OCI-LY7 (cell line): ENCODE data around the gene KIT. TPM values are rescaled to one million over a fixed set of nuclear protein-coding genes. Genes with fewer than 3 reads are reported as not detected.

Experiments
- BruUV-seq: library from RNA; stranded (reverse); fragments of 400-500 nt; replicated peaks from 2 replicates; lab custom pipeline; 2021; lab: Mats Ljungman, UMichigan
- CTCF ChIA-PET: fragments of 300-600 bp; sonication (Branson Sonifier 250); formaldehyde crosslinking; loops from one replicate; lab custom pipeline; 2022; ENCODE audit warnings: antibody characterized with exemption; ENCODE audit not compliant: unreplicated experiment; lab: Charles Lee
- POLR2A ChIA-PET: fragments of 300-600 bp; sonication (Branson Sonifier 250); formaldehyde crosslinking; loops from one replicate; lab custom pipeline; 2022; ENCODE audit warnings: antibody characterized with exemption; lab: Charles Lee
- DNase-seq: peaks from one replicate; pipeline ENCODE4 v3.0.0-alpha.2; 2015; ENCODE audit warnings: low spot score
- H2AFZ ChIP-seq: fragments of 200-600 bp; sonication (generic), shearing (Covaris generic); 2 replicates; pipeline ENCODE4 v1.6.1; 2014; ENCODE audit warnings: mild to moderate bottlenecking, antibody characterized with exemption, low read length, moderate library complexity
- H3K27ac ChIP-seq: fragments of 200-600 bp; sonication (generic); 2 replicates; pipeline ENCODE4 v1.5.1; 2014; ENCODE audit warnings: mixed run types, low read depth, mild to moderate bottlenecking, moderate library complexity, low read length, inconsistent platforms; ENCODE audit not compliant: poor library complexity, severe bottlenecking
- H3K36me3 ChIP-seq: fragments of 200-600 bp; sonication (generic); 2 replicates; pipeline ENCODE4 v1.6.1; 2014; ENCODE audit warnings: mild to moderate bottlenecking, antibody characterized with exemption, low read length, moderate library complexity, mixed read lengths; ENCODE audit not compliant: insufficient read depth
- H3K4me1 ChIP-seq: fragments of 200-600 bp; sonication (generic); 2 replicates; pipeline ENCODE4 v1.5.1; 2014; ENCODE audit warnings: mild to moderate bottlenecking, low read length; ENCODE audit not compliant: insufficient read depth, poor library complexity, severe bottlenecking
- H3K4me2 ChIP-seq: fragments of 200-600 bp; sonication (generic); 2 replicates; pipeline ENCODE4 v1.6.1; 2014; ENCODE audit warnings: mild to moderate bottlenecking, low read length
- H3K4me3 ChIP-seq: fragments of 200-600 bp; sonication (generic); 2 replicates; pipeline ENCODE4 v1.5.1; 2014; ENCODE audit warnings: mild to moderate bottlenecking, low read depth, low read length; ENCODE audit not compliant: poor library complexity, severe bottlenecking
- H3K79me2 ChIP-seq: fragments of 200-600 bp; sonication (generic); 2 replicates; pipeline ENCODE4 v1.6.1; 2016; ENCODE audit warnings: low read depth, mild to moderate bottlenecking, low read length, moderate library complexity, mixed read lengths; ENCODE audit not compliant: insufficient read depth
- H3K9me2 ChIP-seq: fragments of 200-600 bp; sonication (generic); 2 replicates; pipeline ENCODE4 v1.6.1; 2016; ENCODE audit warnings: mild to moderate bottlenecking, low read length, mixed read lengths; ENCODE audit not compliant: insufficient read depth
- H3K9me3 ChIP-seq: fragments of 200-600 bp; sonication (generic); 2 replicates; pipeline ENCODE4 v1.6.1; 2014; ENCODE audit warnings: mild to moderate bottlenecking, mixed run types, low read length, mixed read lengths
- H4K20me1 ChIP-seq: fragments of 200-600 bp; sonication (generic); 2 replicates; pipeline ENCODE4 v1.6.1; 2014; ENCODE audit warnings: mild to moderate bottlenecking, antibody characterized with exemption, low read length, moderate library complexity, mixed read lengths; ENCODE audit not compliant: insufficient read depth
- EZH2phosphoT487 ChIP-seq: fragments of 200-600 bp; sonication (generic); IDR thresholded peaks from 2 replicates; pipeline ENCODE4 v1.6.1; 2018; ENCODE audit warnings: low read depth, borderline replicate concordance, mild to moderate bottlenecking, mixed run types, antibody characterized with exemption, low read length, moderate library complexity, mixed read lengths
- intact Hi-C: fragments of 100-400 bp; cut with micrococcal nuclease; formaldehyde crosslinking; loops from one replicate; pipeline ENCODE4 v1.10.0; 2022; ENCODE audit not compliant: unreplicated experiment
- total RNA-seq, 2 experiments: library from RNA; depleted of rRNA in 1 of 2; stranded (reverse); fragments of >200 nt in 1 of 2; shearing (Covaris generic) in 1 of 2; gene quantifications; 2 replicates each; pipeline ENCODE4 v1.2.3, GENCODE V29; 2014 to 2022
- TF ChIP-seq, protein P1 (sequence below): fragments of 200-600 bp; sonication (generic); conservative IDR thresholded peaks from 2 replicates; pipeline ENCODE4 v1.5.1; 2014; ENCODE audit warnings: mild to moderate bottlenecking, antibody characterized with exemption, low read length, moderate library complexity, mixed read lengths

The KIT gene
- total RNA-seq, 2 experiments from 2014 or later = not detected

DNA sequence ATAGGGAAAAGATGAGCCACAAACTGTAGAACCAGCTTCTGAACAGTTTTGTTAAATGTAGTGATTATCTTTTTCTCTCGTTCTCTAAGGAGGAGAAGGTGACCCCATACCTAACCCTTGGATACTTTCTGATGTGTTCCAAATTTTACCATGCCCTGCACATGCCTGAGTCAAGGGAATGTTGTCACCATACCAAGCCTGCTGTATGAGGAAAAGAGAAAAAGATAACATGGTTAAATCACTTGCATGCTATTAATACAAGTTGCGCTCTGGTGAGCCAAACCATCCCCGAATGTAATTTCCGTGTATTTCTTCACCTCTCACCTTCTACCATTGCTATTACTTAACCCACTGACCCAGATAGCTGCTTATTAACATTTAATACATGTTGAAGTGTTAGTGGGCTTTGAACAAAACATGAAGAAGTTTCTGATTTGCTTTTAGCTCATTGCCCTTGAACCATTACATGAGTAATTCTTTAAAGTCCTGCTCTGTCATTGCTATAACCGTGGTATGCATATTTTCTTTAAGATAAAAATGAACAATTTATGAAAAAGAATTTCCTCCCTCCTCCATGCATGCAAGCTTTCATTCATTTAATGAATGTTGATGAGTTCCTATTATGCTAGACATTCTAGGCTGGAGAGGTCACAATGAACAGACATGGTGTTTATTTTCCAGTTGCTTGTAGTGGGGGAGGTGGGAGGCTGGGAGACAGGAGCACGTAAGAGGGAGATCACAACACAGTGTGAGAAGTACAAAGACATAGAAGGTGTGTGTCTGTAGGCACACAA lies 13.6 kb upstream of the KIT start:
- TF ChIP-seq EZH2phosphoT487 = no peak
- TF ChIP-seq, protein P1, sequence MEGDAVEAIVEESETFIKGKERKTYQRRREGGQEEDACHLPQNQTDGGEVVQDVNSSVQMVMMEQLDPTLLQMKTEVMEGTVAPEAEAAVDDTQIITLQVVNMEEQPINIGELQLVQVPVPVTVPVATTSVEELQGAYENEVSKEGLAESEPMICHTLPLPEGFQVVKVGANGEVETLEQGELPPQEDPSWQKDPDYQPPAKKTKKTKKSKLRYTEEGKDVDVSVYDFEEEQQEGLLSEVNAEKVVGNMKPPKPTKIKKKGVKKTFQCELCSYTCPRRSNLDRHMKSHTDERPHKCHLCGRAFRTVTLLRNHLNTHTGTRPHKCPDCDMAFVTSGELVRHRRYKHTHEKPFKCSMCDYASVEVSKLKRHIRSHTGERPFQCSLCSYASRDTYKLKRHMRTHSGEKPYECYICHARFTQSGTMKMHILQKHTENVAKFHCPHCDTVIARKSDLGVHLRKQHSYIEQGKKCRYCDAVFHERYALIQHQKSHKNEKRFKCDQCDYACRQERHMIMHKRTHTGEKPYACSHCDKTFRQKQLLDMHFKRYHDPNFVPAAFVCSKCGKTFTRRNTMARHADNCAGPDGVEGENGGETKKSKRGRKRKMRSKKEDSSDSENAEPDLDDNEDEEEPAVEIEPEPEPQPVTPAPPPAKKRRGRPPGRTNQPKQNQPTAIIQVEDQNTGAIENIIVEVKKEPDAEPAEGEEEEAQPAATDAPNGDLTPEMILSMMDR = no peak
- CTCF ChIA-PET = no interaction called here
- Histone ChIP-seq H3K27ac (no peak overlapping the region), H3K79me2 (no peaks in the 10 kb centered on the region), H3K4me1 (no peaks in the 10 kb centered on the region), H3K9me2 (no peaks in the 10 kb centered on the region), H2AFZ (no peak overlapping the region), H4K20me1 (no peaks in the 10 kb centered on the region), H3K4me2 (no peak overlapping the region), H3K36me3 (no peaks in the 10 kb centered on the region), H3K4me3 (no peak overlapping the region), H3K9me3 (no peaks in the 10 kb centered on the region)
- intact Hi-C loops = no loop called here
- BruUV-seq = no TSS peak
- no peak for DNase-seq
- POLR2A ChIA-PET = interaction anchor here (0.6 to 0.7 kb wide), 2 partner anchors 12 to 26 kb away, joined by 3 read pairs; no protein-coding TSS in a partner anchor

DNA sequence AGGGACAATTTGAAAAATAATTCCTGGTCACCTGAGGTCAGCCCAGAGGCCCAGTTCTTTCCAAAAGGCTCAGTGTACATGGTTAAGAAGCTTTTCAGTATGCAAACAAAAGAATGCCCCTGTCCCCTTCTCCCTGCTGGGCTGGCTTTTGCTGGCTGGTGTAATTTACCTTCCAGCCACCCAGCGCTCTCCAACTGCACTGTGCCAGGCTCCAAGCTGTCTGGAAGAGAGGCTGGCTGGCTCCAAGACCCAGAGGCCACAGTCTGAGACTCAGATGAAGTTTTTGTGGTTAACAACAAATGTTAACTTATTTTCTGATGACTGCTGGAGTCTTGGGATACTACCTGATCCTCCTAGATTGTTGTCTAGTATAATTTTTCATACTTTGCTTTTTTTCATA lies 11.9 kb upstream of the KIT start:
- H3K4me3 ChIP-seq = no peak overlapping the region
- BruUV-seq = no TSS peak
- no peaks in the 10 kb centered on the region for H3K79me2 ChIP-seq
- TF ChIP-seq, protein P1 = no peak
- no peak for TF ChIP-seq EZH2phosphoT487
- DNase-seq = no peak
- no peak overlapping the region for H3K4me2 ChIP-seq
- intact Hi-C loops = no loop called here
- no peaks in the 10 kb centered on the region for H3K9me3 ChIP-seq
- H3K9me2 ChIP-seq = no peaks in the 10 kb centered on the region
- no peaks in the 10 kb centered on the region for H3K36me3 ChIP-seq
- ChIA-PET CTCF (no interaction called here), POLR2A (no interaction called here)
- H3K27ac ChIP-seq = no peak overlapping the region
- no peak overlapping the region for H2AFZ ChIP-seq
- H4K20me1 ChIP-seq = no peaks in the 10 kb centered on the region
- no peaks in the 10 kb centered on the region for H3K4me1 ChIP-seq

DNA sequence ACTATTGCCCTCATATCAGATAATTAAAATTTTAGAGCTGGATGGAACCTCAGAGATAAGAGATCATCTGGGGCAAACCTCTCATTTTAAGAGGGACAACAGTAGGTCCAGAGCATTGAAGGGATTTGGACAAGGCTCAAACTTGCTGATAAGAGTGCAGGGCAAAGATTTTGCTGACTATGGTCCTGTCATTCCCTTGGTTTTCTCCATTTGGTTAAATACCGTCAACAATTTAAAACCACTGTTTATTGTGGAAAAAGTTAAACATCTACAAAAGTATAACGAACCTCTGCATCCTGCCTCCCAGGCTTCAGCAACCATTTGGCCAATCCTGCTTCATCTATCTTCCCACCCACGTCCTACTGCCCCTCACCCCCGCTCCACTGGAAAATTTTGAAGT lies 10.7 kb upstream of the KIT start:
- no peaks in the 10 kb centered on the region for H3K79me2 ChIP-seq
- POLR2A ChIA-PET = no interaction called here

More for the DNA sequence above, 10.7 kb upstream of the KIT start:
- Histone ChIP-seq H3K4me2 (no peak overlapping the region), H3K9me2 (no peaks in the 10 kb centered on the region), H4K20me1 (no peaks in the 10 kb centered on the region), H3K27ac (no peak overlapping the region), H2AFZ (no peak overlapping the region), H3K4me3 (no peak overlapping the region), H3K36me3 (no peaks in the 10 kb centered on the region), H3K9me3 (no peaks in the 10 kb centered on the region), H3K4me1 (no peaks in the 10 kb centered on the region)
- TF ChIP-seq, protein P1 = no peak
- TF ChIP-seq EZH2phosphoT487 = no peak
- CTCF ChIA-PET = no interaction called here
- no peak for DNase-seq
- intact Hi-C loops = no loop called here
- no TSS peak for BruUV-seq
